Activated CD8-positive, alpha-beta memory T cell treated with anti-CD3 and anti-CD28 coated beads for 48 hours (primary cell): Measurements from ENCODE around the gene CFAP58.
A peak's percentile ranks its signal among the peaks of the same experiment; 100 is the strongest.

Source experiments
- DNase-seq, 3 experiments: peaks; one replicate each; pipeline ENCODE4 v3.0.0-alpha.2; 2020; ENCODE audit warnings: low read depth in 2 of 3, low spot score in 2 of 3

The CFAP58 gene

DNA sequence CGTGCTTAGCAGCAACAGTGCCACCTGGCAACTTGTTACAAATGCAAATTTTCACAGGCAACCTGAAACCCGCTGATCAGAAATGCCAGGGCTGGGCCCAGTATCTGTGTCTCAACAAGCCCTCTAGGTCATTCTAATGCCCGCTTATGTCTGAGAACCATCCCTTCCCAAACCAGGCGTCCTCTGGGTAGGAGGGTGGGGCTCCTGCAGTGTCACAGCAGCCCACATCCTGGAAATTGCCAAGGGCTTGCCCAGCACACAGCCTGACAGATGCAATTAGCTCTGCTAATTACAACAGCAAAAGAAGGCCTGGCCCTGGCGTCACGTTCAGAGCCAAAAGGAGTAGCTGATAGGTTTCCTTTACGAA, 31.2 kb upstream of the CFAP58 start:
- DNase-seq: no peak

DNA sequence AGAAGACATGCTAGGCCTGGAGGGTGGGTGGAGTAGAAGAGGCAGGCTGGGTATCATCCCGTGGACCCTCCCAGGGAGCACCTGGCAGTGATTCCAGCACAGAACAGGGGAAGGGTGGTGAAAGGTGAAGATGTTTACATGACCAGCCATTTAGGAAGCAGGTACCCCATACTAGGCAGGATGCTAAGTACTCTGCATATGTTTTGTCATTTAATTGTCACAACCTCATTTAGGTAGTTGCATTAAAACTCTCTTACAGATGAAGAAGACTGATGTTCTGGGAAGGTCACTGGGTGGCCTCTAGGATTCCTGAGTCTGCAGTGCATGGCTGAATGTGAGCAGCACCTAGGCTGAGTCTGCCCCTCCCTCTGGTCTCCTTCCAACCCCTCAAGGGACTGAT, 30.5 kb upstream of the CFAP58 start:
- no peak for DNase-seq

DNA sequence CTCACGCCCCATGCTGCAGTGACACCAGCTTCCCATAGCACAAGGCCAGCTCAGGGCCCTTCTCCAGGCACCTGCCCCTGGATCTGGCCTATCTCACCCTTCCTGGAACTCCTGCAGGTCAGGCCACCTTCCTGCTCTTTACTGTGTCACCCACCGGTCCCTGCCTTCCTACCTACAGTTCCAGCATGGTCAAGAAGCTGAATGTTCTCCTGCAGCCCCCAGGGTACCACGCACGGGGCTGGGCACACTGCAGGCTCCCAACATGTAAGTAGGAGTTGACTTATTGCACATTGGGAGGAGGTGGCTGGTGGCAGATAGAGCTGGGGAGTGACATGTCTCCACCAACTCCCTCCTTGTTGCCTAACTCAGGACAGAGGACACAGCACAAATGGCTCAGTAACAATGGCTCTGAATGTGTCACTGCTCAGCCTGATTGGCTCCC, 29.9 kb upstream of the CFAP58 start:
- DNase-seq: no peak

DNA sequence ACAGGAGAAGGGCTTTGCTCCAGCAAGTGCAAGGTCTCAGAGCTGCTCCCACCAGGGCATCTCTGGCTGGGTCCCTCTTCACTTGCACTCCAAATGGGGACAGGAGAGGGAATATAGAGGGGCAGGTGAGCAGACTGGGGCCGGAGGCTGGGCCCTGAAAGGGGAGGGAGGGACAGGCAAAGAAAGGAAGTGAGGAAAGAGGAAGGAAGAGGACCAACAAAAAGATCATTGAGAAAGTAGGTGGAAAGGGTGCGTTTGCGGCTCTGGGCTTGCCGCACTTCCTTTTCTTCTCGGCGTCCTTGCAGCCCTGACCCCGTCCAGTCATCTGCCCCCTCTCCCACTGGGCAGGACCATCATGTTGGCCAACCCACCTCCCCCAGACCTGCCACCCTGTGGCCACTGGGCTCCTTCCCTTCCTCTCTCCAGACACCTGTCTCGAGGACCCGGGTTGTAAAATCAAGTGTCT, 29.4 kb upstream of the CFAP58 start:
- DNase-seq: no peak

DNA sequence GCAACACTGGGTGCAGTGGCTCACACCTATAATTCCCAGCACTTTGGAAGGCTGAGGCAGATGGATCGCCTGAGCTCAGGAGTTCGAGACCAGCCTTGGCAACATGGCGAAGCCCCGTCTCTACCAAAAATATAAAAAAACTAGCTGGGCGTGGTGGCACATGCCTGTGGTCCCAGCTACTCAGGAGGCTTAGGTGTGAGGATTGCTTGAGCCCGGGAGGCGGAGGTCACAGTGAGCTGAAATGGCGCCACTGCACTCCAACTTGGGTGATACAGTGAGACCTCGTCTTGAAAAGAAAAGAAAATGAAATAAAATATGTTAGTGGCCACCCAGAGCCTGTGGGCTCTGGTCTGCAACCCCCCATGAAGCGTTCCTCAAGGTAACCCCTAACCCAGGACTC, 28.7 kb upstream of the CFAP58 start:
- no peak for DNase-seq

DNA sequence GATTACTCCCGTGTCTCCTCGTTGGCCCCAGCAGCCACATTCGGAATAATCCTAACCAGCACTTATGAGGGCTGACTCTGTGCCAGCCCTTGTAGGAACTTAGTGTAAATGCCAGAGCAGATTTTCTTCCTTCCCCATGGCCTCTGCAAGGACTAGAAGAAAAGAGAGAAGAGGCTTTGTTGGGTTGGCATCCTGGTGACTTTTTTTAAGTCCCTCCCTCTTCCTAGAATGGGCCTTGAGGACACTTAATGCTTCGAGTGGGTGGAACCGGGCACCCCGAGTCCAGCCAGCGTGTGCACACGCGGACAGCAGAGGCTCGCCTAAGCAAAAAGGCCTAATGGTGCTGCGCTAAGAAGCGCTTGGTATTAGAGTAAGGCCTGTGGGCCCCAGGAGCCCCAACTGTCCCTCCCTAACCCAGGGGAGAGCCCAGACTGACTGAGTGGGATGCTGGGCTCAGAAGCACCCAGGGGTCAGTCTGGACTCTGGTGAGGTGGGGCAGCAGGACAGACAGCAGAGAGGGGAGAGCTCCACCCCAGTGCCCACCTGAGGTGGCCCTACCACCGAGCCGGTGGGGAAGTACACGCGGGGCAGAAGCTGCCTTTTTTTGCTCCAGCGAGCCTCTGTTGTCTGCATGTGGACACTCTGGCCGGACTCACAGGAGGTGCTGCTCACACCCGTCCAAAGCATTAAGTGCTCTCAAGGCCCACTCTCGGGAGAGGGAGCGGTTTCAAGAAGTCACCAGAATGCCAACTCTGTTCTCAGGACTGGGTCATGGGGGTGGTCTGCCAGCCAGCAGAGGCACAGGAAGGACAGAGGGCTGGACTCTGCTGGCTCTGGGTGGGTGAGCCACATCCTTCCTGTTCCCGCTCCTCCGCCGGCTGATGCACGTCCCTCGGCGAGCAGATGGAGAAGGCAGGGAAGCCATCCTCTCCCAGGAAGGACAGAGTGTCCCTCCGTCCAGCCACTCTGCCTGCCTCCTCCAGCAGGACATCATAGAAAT, 27.9 kb upstream of the CFAP58 start:
- DNase-seq: no peak

DNA sequence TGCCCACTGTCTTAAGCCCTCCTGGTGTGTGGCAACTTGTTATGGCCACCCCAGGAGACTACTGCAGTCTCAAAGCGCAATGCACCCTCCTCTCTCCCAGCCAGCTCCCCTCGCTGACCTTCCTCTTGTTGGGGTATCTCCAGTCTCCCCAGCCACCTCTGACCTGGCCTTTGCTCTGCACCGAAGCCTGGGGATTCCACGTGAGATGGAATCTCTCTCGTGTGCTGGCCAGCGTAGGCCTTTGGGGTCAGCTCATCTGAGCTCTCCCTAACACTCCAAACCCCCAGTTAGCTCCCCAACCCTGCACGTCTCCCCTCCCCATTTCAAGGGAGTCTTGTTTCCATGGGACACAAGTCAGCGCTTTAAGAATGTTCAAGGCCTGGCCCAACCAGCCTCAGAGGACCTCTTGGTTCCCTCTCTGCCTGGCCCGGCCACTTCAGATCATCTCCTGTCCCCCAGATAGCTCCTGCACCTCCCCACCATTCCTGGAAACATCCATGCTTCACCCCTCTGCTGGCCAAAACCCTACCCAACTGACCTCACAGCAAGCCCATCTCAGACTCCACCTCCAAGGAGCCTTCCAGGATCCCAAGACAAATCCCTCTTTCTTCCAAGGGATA, 26.5 kb upstream of the CFAP58 start:
- DNase-seq: no peak

DNA sequence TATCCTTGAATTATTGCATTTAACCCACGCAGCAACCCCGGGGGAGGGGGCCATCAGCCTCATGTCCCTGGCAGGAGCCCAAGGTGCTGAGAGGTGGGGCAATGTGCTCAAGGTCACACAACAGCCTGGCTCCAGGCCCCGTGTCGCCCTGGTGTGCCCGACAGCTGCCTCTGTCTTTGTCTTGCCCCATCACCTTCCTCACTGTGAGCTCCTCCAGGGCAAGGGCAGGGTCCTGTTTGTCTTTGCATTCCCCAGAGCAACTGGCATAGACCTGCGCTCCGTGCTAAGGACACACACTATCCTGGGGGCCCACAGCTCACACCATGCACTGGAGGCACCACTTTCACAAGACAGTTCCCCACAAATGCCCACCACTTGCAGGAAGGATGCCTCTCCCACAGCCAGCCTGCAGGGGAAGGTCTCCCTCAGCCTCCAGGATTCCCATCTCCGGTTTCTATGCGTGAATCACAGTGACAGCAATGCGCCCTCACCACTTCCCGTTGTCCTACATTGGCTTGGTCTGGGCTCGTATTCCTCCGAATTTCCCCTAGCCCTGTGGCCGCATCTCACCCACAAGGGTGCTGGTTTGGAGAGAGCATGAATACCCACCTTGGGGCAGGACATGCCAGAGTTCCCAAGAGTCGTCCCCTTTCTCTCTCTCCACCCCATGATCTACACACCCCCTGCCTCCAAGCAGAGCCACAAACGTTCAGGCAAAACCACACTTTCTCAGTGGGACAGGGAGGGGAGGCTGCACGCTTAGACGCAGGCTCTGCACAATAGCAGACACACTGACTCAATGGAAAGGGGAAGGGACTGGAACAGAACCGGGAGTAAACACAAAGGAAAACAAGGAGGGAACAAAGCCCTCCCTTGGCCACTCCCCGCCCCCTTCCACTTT, 25.6 kb upstream of the CFAP58 start:
- no peak for DNase-seq

DNA sequence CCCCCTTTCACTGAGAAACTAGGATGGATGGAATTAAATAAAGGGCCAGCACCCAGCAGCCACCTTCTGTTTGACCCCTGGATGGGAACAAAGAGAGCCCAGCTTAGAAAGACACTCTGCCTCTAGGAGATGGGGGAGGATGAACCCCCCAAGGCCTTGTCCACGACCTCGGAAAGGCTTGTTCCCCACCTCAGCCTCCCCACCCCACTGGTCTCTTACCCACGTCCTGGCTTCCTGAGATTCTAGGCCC, 25.1 kb upstream of the CFAP58 start:
- no peak for DNase-seq

DNA sequence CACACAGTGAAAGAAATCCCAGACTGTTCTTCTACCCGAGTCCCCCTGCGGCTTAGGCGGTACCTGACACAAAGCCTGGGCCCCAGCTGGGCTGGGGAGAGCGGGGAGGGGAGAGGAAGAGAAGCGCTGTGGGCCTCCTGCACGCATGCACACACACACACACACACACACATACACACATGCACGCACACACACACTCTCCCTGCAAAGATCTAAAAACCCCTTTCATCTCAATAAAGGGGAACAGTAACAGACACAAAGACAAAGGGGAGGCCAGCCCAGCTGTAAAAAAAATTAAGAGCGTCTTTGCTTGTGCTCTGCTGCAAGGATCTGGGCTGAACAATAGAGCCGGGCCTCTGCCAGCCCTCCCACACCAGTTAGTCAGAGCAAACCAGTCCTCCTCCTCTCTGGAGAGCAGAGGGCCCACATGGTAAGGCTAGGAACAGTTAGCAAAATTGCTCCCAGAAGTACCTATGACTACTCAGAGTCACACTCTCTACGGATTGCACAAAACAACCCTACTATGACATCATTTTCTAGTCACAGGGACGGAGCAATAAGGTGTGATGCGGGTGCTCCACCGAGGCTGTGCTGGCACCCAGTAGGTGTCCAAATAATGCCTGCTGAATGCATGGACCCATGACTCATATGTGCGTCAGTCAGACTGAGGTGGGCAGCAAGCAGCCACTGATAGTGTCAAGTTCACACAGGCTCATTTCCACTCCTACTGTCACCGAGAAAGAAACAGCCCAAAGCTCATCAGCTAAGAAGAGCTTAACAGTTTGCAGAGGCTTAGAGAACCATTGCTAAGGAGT, 24.5 kb upstream of the CFAP58 start:
- DNase-seq: peak in 2 of 3 experiments; percentile 48 to 64

DNA sequence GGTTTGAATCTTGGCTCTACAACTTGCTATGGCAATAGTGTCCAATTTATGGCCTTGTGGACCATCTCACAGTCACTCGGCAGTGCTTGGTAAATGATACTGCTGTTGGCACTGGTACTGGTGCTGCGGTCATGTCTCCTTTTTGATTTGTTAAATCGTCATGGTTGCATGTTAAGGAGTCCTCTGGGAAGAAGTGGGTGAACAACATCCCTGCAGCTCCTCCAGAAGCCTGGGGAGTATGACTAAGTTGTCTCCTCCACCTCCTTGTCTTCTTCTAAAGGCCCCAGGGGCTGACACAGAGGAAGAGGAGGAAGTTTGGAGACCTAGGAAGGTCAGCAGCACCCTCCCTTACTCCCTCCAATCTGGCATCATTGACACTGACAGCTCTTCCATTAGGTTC, 23.9 kb upstream of the CFAP58 start:
- DNase-seq: no peak

DNA sequence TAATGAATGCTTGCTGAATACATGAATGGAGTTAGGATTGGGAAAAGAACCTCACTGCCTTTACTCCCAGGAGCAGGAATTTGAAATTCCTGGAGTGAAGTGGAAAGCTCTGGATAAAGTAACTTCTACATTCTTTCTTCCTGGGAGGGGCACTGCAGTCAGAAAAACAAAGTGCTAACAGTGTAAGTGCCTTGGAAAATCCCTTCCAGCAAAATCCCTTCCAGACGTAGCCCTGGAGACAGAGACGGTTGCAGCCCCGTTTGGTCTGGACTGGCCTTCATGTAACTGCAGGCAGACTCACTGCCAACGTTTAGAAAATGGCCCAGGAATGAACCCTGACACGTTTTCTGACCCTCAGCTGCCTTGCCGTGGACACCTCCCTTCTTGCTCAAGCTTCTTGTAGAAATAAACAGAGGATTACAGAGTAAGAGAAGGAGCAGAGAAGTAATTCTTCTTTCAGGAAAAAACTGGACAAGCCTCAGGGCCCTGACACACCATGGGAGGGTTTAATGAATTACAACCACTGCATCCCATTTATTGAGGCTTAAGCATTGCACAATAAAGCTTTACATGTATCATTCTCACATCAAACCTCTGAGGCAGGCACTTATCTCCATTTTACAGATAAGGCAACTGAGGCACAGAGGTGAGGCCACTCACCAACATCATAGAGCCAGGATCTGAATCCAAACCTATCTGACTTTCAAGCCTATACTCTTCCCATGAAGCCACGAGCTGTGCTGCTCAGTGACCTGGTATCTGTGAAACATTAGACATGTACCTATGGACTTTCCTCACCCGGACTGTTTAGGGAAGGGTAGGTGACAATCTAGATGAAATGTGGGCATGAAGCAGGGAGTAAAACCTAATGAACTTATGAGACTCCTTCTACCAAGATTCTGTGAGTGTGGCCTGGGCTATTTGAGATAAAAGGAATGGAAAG, 23.2 kb upstream of the CFAP58 start:
- DNase-seq: no peak

DNA sequence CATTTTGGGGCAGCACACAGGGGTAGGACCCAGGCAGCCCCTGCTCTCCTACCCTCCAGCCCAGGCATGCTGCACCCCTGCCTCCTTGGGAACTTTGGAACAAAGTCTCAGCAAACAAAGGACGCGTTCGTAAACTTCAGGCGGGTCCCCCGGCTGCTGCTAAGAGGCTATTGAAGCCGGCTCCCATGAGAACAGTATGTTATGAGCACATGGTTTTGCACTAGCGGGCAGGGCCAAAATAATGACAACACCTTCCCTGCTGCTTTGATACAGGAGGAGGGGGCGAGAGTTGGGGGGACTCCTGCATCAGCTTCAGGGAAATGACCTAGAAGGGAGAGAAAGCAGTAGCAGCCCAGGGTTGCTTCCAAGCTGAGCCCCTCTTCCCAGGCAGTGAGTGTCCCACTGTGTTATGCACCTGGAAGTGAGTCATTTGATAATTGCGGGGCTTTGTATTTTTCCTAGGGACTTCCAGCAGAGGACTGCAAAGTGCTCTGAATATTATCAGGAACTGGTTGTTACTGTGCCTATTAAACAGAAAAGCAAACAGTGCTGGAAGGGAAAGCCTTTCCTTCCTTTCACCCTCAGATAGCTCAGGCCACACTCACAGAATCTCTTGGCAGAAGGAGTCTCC, 22.3 kb upstream of the CFAP58 start:
- DNase-seq: no peak

DNA sequence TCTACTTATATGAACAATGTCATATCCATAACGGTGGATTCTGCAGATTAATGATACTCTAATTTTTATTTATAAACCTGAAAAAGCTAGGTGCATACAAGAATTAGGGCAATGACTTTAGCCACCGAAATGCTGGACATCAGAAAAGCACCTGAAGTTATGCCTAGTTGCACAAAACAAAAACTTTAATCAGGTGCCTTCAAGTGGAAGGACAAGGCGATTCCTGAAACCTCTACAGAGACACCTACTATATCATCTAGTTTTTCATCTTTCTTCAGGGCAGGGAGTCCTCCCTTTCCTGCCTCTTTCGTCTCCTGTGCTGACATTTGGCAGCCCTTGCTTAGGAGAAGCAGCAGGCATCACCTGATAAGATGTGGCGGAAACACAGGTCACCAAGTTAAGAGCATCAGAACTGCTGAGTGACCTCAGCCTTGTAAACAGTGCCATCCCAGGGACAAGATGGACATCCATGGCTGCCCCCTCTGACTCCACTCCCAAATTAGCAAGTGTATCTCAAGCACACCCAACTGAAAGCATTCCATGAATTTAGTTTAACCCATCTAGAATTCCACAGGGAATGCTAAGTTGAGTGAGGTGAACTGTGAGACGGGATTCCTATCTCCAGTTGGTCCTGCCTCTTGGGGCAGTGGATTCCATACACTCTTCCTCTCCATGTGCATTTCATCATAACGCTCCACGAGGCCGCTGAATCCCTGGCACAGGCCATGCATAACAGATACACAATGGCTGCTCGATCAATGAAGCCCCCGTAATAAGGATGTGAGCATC, 21.2 kb upstream of the CFAP58 start:
- DNase-seq: no peak

DNA sequence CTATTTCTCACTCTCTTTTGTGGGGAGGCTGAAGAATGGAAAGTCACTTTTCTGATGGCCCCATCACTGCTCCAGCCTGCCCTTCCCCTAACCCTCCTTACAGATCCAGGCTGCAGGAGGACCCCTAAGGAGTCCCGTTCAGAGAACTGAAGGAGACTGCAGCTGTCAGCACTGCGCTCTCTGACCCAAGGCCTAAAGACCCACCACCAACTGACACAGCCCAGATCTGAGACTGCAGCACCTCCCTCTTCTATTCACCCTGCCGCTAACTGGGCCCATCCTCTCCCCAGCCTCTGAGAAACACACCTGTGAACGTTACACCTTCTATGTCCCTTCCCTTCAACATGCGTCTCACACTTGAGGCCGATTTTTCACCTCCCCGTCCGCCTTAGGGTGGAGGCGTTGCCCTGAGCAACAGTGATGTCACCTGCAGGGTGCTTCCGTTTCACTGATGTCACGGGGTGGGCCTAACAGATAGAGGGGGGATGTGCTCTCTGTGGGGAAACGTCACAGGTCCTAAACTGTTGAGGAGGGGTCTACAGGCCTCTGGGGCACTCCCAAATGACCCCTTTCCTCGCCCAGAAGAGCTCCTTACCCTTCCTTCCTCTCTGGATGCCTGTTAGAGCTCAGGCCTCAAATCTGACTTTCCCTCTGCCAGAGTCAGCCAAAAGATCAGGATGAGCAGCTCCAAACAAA, 20.5 kb upstream of the CFAP58 start:
- no peak for DNase-seq

DNA sequence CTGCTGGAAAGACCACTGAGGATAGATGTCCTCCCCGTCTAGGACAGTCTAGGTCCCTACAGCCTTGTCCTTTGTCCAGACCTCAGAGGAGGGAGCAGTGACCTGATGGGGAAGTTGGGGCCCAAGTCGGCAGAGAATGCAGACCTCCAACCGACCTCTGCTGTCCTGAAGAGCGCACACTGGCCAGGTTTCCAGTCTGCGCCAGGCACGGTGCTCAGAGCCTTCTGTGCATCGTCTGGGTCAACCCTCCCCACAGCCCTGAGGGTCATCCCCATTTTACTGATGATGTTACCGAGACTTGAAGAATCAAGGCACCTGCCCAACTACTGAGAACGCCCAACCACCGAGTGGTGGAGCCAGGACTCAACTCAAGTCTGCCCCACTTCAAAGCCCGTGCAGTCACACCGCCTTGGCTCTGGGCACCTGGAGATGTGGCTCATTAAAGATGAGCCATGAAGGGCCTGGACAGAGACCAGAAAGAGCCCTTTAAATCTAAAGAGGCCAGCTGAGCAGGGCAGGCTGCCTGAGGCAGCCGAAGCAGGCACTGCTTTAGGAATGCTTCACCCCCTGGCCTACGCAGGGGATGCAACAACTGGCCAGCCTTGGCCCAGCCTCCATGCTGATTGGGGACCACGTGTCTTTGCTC, 19.8 kb upstream of the CFAP58 start:
- no peak for DNase-seq

DNA sequence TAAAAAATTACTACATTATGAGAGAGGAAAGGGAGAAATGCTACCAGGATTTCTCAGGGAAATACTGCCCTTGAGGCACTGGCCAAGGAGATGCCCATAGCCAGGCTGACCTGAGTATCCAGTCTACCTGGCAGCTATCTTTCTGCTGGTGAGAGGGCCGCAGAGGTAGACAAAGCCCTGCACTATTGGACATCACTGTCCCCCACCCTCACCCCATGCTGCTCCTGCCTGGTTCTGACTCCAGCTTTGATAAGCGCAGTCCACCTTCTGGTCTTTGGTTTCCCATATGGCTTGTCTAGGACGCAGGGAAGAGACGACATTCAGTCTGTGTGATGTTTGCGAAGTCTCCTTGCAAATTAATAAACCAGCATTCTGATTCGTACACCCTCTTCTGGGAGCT, 19.1 kb upstream of the CFAP58 start:
- DNase-seq: no peak
